Lung (tissue), 12 donors: ENCODE results near the gene EIF4E1B. TPM values are rescaled to one million over a fixed set of nuclear protein-coding genes. Genes with fewer than 3 reads are reported as not detected.

ENCODE experiments used
- ATAC-seq: fragments of 200-7000 bp; cut with Tn5 transposase; one replicate; pipeline ENCODE4 v1.9.1; 2020; ENCODE audit warnings: moderate number of reproducible peaks; ENCODE audit not compliant: insufficient read depth, low FRiP score
- DNase-seq, 3 donors: peaks; one replicate each; pipeline ENCODE4 v3.0.0-alpha.2; 2013 to 2017
- H3K27ac ChIP-seq, 2 donors: one replicate each; pipeline ENCODE4 v1.5.1; 2013; ENCODE audit warnings: mild to moderate bottlenecking in 2 of 2, moderate library complexity in 2 of 2, control low read depth in 1 of 2, inconsistent platforms in 1 of 2, low read depth in 1 of 2, low read length in 1 of 2
- H3K27me3 ChIP-seq, 3 donors: one replicate each; pipeline ENCODE4 v1.5.1; 2013; ENCODE audit warnings: low read length in 2 of 3; ENCODE audit not compliant: control insufficient read depth in 3 of 3, insufficient read depth in 3 of 3
- H3K36me3 ChIP-seq, 4 donors: one replicate each; pipeline ENCODE4 v1.5.1; 2013; ENCODE audit warnings: low read length in 4 of 4, mild to moderate bottlenecking in 1 of 4, moderate library complexity in 1 of 4; ENCODE audit not compliant: control insufficient read depth in 4 of 4, insufficient read depth in 4 of 4
- H3K4me1 ChIP-seq, 5 donors: one replicate each; pipeline ENCODE4 v1.5.1; 2013; ENCODE audit warnings: low read length in 5 of 5, mild to moderate bottlenecking in 2 of 5, moderate library complexity in 1 of 5; ENCODE audit not compliant: control insufficient read depth in 5 of 5, insufficient read depth in 5 of 5
- H3K4me3 ChIP-seq: one replicate; pipeline ENCODE4 v1.5.1; 2013; ENCODE audit warnings: mild to moderate bottlenecking, control low read depth, moderate library complexity
- H3K9ac ChIP-seq, 2 donors: one replicate each; pipeline ENCODE4 v1.5.1; 2013; ENCODE audit warnings: low read length in 2 of 2, control low read depth in 1 of 2; ENCODE audit not compliant: insufficient read depth in 1 of 2
- H3K9me3 ChIP-seq, 4 donors: one replicate each; pipeline ENCODE4 v1.5.1; 2013; ENCODE audit warnings: low read length in 3 of 4, mild to moderate bottlenecking in 1 of 4, moderate library complexity in 1 of 4; ENCODE audit not compliant: control insufficient read depth in 4 of 4, insufficient read depth in 3 of 4
- WGBS, 2 donors: extraction: QIAGEN DNeasy Blood & Tissue Kit; methylation state at CpG; one replicate each; pipeline ENCODE4 v1.1.7; 2013; 5-methylcytosine and 5-hydroxymethylcytosine counted together
- polyA plus RNA-seq, 2 donors: library from polyadenylated mRNA; stranded (reverse); fragments of 200-250 nt; gene quantifications; one replicate each; pipeline ENCODE4 v1.2.1, GENCODE V29; 2013
- total RNA-seq, 2 donors: library from RNA; depleted of rRNA in 1 of 2; stranded (reverse); fragments of >200 nt in 1 of 2; gene quantifications; one replicate each; pipeline ENCODE4 v1.2.1, GENCODE V29; 2014 to 2021
- TF ChIP-seq, protein P1 (sequence below): IDR thresholded peaks from 2 replicates; pipeline ENCODE4 v1.5.1; 2012; ENCODE audit warnings: mild to moderate bottlenecking; ENCODE audit errors: control extremely low read depth, extremely low read depth
- donor health status: control.
- donor health status: control.
- donor health status: Bipolar disorder and iron deficiency.
- donor health status: healthy.
- donor health status: DM: yes; HTN: yes; CAD: no.

Gene EIF4E1B
- total and polyA plus RNA-seq, 4 donors = not detected

DNA sequence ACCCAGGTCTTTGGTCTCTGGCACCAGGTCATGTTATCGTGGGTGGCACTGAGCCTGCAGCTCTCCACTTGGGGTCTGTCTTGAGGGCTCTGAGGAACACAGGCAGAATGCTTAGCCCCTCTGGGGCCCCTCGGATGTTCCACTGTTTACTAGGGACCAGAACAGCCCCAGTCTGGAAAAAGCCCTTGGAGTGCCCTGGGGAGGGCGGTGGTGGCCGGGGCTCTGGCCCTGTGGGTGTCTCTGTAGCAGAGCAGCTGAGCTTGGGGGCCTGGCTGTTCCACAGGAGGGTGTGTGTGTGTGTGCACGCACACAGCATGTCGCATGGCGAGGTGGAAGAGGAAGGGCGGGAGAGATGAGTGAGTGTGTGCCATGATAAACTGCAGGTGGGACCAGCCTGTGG lies 35.9 kb upstream of the EIF4E1B start:
- WGBS, 2 donors = 88 to 92% methylated on average over 8 of the region's 8 CpGs
- Histone ChIP-seq H3K9me3 (peaks cover 0 to 5% (median 0%) of the 10 kb centered on the region in 4 donors), H3K27me3 (peaks cover 0 to 4% (median 0%) of the 10 kb centered on the region in 3 donors)

DNA sequence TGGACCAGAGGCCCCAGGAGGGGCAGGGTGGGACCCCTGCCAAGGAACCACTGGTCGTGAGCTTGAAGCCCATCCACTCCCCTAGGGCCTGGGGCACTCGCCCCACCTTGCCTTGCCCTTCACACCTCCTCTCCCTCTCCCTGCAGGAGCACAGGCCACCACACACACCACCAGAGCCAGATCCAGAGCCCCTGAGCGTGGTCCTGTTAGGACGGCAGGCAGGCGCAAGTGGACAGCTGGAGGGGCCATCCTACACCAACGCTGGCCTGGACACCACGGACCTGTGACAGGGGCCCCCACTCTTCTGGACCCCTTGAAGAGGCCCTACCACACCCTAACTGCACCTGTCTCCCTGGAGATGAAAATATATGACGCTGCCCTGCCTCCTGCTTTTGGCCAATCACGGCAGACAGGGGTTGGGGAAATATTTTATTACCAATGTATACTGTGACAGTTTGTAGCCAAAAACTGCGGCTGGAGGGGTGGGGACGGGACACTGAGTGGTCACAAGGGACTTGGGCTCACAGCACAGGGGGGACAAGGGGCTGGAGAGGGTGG lies 35.0 kb upstream of the EIF4E1B start:
- no peak overlapping the region for H3K27ac ChIP-seq

More for the DNA sequence above, 35.9 kb upstream of the EIF4E1B start:
- no peaks in the 10 kb centered on the region for H3K4me1 ChIP-seq
- TF ChIP-seq, protein P1, sequence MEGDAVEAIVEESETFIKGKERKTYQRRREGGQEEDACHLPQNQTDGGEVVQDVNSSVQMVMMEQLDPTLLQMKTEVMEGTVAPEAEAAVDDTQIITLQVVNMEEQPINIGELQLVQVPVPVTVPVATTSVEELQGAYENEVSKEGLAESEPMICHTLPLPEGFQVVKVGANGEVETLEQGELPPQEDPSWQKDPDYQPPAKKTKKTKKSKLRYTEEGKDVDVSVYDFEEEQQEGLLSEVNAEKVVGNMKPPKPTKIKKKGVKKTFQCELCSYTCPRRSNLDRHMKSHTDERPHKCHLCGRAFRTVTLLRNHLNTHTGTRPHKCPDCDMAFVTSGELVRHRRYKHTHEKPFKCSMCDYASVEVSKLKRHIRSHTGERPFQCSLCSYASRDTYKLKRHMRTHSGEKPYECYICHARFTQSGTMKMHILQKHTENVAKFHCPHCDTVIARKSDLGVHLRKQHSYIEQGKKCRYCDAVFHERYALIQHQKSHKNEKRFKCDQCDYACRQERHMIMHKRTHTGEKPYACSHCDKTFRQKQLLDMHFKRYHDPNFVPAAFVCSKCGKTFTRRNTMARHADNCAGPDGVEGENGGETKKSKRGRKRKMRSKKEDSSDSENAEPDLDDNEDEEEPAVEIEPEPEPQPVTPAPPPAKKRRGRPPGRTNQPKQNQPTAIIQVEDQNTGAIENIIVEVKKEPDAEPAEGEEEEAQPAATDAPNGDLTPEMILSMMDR = no peak
- H3K4me3 ChIP-seq = no peak overlapping the region
- ATAC-seq = no peak
- H3K9ac ChIP-seq = no peak overlapping the region
- no peak for DNase-seq
- no peaks in the 10 kb centered on the region for H3K36me3 ChIP-seq
- H3K27ac ChIP-seq = no peak overlapping the region

DNA sequence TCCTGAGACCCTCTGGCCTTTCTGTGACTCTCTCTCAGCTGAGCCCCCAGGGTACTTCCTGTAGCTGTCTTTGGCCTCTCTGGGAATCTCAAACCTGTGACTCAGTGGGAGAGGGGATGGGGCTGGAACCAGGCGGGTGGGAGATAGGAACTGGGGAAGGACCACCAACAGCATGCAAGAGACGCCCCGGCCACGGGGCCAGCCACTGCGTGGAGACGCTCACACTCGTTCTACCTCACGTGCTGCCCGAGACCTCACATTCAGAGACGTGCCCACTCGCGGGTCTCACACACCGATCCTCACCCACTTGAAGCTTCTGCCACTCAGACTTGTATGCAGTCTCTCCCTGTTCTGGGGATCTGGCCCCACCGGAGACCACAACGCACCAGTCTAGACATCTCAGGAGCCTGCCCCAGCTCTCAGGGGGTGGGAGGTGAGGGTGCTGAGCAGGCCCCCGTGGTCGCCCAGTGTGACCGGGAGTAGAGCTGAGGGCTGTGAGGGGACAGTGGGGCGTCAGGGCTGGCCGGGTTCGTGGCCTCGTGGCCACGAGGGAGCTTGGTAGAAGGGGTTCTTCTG lies 34.3 kb upstream of the EIF4E1B start:
- Histone ChIP-seq H3K27ac (no peak overlapping the region), H3K4me3 (no peak overlapping the region), H3K4me1 (no peaks in the 10 kb centered on the region), H3K36me3 (no peaks in the 10 kb centered on the region), H3K9ac (no peak overlapping the region), H3K9me3 (peaks cover 0 to 5% (median 0%) of the 10 kb centered on the region in 4 donors), H3K27me3 (peaks cover 0 to 4% (median 0%) of the 10 kb centered on the region in 3 donors)
- no peak for ATAC-seq
- TF ChIP-seq, protein P1 = no peak
- DNase-seq = no peak
- 82 to 84% methylated on average over 23 of the region's 23 CpGs for WGBS, 2 donors

More for the DNA sequence above, 35.0 kb upstream of the EIF4E1B start:
- Histone ChIP-seq H3K27me3 (peaks cover 0 to 4% (median 0%) of the 10 kb centered on the region in 3 donors), H3K9ac (no peak overlapping the region), H3K4me3 (no peak overlapping the region), H3K9me3 (peaks cover 0 to 5% (median 0%) of the 10 kb centered on the region in 4 donors), H3K36me3 (no peaks in the 10 kb centered on the region), H3K4me1 (no peaks in the 10 kb centered on the region)
- 87 to 93% methylated on average over 10 to 11 of the region's 11 CpGs for WGBS, 2 donors
- TF ChIP-seq, protein P1 = no peak
- no peak for DNase-seq
- ATAC-seq = no peak
